Panc1 (cell line): ENCODE data around the gene DDC. TPM values are rescaled to one million over a fixed set of nuclear protein-coding genes. Genes with fewer than 3 reads are reported as not detected.

ENCODE experiments used
- ATAC-seq: fragments of 200-7000 bp; cut with Tn5 transposase; 2 replicates; pipeline ENCODE4 v1.9.1; 2020; ENCODE audit warnings: mild to moderate bottlenecking, moderate library complexity
- BruUV-seq: library from RNA; stranded (reverse); fragments of 400-500 nt; replicated peaks from 2 replicates; lab custom pipeline; 2021; lab: Mats Ljungman, UMichigan
- CTCF ChIA-PET: fragments of 300-600 bp; sonication (Branson Sonifier 250); formaldehyde crosslinking; loops from one replicate; lab custom pipeline; 2022; ENCODE audit warnings: antibody characterized with exemption; lab: Charles Lee
- POLR2A ChIA-PET: fragments of 300-600 bp; sonication (Branson Sonifier 250); formaldehyde crosslinking; loops from one replicate; lab custom pipeline; 2022; ENCODE audit warnings: antibody characterized with exemption; lab: Charles Lee
- DNase-seq: peaks from one replicate; pipeline ENCODE4 v3.0.0-alpha.2; 2010; ENCODE audit warnings: low read depth, low spot score
- H3K27ac ChIP-seq: 2 replicates; pipeline ENCODE4 v1.5.1; 2011; ENCODE audit warnings: mild to moderate bottlenecking, low read length, inconsistent platforms
- H3K27me3 ChIP-seq: fragments of 200-500 bp; sonication (Bioruptor generic); 2 replicates; pipeline ENCODE4 v1.6.0; 2014; ENCODE audit warnings: low read length, inconsistent platforms; ENCODE audit not compliant: control insufficient read depth, insufficient read depth
- H3K36me3 ChIP-seq: fragments of 200-500 bp; sonication (Bioruptor generic); 2 replicates; pipeline ENCODE4 v1.5.1; 2014; ENCODE audit warnings: inconsistent platforms, mild to moderate bottlenecking, low read length, moderate library complexity; ENCODE audit not compliant: control insufficient read depth, insufficient read depth
- H3K4me1 ChIP-seq: 2 replicates; pipeline ENCODE4 v1.5.1; 2011; ENCODE audit warnings: inconsistent platforms, mild to moderate bottlenecking, low read length, moderate library complexity; ENCODE audit not compliant: control insufficient read depth, insufficient read depth
- H3K4me3 ChIP-seq, 2 experiments: 2 replicates each; pipeline ENCODE4 v1.5.1; 2011 to 2012; ENCODE audit warnings: low read depth in 2 of 2, low read length in 2 of 2, mild to moderate bottlenecking in 2 of 2, inconsistent platforms in 1 of 2, moderate library complexity in 1 of 2
- H3K9me3 ChIP-seq: fragments of 200-500 bp; sonication (Bioruptor generic); 2 replicates; pipeline ENCODE4 v1.5.1; 2014; ENCODE audit warnings: low read depth, mild to moderate bottlenecking, inconsistent platforms, low read length, moderate library complexity; ENCODE audit not compliant: control insufficient read depth, insufficient read depth
- CTCF ChIP-seq: fragments of 450-650 bp; IDR thresholded peaks from 2 replicates; pipeline ENCODE4 v1.5.1; 2017; ENCODE audit warnings: mild to moderate bottlenecking
- POLR2AphosphoS5 ChIP-seq: IDR thresholded peaks from 2 replicates; pipeline ENCODE4 v1.6.1; 2012; ENCODE audit warnings: mild to moderate bottlenecking, low read depth, low read length, moderate library complexity
- REST ChIP-seq, 2 experiments: IDR thresholded peaks; 2 replicates each; pipeline ENCODE4 v1.6.1; 2011 to 2012; ENCODE audit warnings: low read depth in 2 of 2, control low read depth in 1 of 2, low read length in 1 of 2, mild to moderate bottlenecking in 1 of 2, moderate library complexity in 1 of 2; ENCODE audit not compliant: insufficient read depth in 1 of 2
- SIN3A ChIP-seq: IDR thresholded peaks from 2 replicates; pipeline ENCODE4 v1.6.1; 2012; ENCODE audit warnings: low read depth, mild to moderate bottlenecking, low read length, moderate library complexity, borderline replicate concordance; ENCODE audit not compliant: insufficient read depth
- TCF7L2 ChIP-seq: IDR thresholded peaks from 2 replicates; pipeline ENCODE4 v1.6.1; 2011; ENCODE audit warnings: mild to moderate bottlenecking, low read depth, low read length, inconsistent platforms
- in situ Hi-C: cut with HindIII; loops from 2 replicates; pipeline ENCODE4 v1.10.0; 2016; ENCODE audit warnings: low sequenced_read_pairs, low pct_unique_long_range_greater_than_20kb
- intact Hi-C: fragments of 100-400 bp; cut with micrococcal nuclease; formaldehyde crosslinking; loops from one replicate; pipeline ENCODE4 v1.10.0; 2022; ENCODE audit not compliant: unreplicated experiment
- total RNA-seq: library from RNA; stranded (reverse); gene quantifications from one replicate; pipeline ENCODE4 v1.2.1, GENCODE V29; 2021; ENCODE audit not compliant: unreplicated experiment

Gene DDC
- total RNA-seq, 1 experiment from 2014 or later = not detected

- no peak overlapping the region for H3K27ac ChIP-seq
- H3K4me3 ChIP-seq = no peak overlapping the region
- DNase-seq (no peak), ATAC-seq (no peak)
- H3K36me3 ChIP-seq = no peaks in the 10 kb centered on the region
- intact Hi-C loops (no loop called here), in situ Hi-C loops (no loop called here)
- no TSS peak for BruUV-seq
- TF ChIP-seq CTCF = no peak
- TF ChIP-seq SIN3A = no peak
- TF ChIP-seq REST (IDR thresholded peaks at IDR 0.05; ENCODE audit: insufficient read depth in 1 of 2, low read depth in 2 of 2, low read length in 1 of 2) = no peak
- TF ChIP-seq POLR2AphosphoS5 = no peak
- no peak for TF ChIP-seq TCF7L2
- H3K9me3 ChIP-seq = no peaks in the 10 kb centered on the region
- H3K4me1 ChIP-seq = no peaks in the 10 kb centered on the region
- ChIA-PET POLR2A (no interaction called here), CTCF (no interaction called here)
- H3K27me3 ChIP-seq = no peaks in the 10 kb centered on the region
Measured at GRCh38 chr7:50476953-50477625, 88.1 kb downstream of the DDC start.

GRCh38 chr7:50475340-50475739, 89.9 kb downstream of the DDC start:
- intact Hi-C loops (no loop called here), in situ Hi-C loops (no loop called here)
- POLR2A ChIA-PET = no interaction called here
- H3K9me3 ChIP-seq = no peaks in the 10 kb centered on the region
- ATAC-seq (no peak), DNase-seq (no peak)
- no peak for TF ChIP-seq TCF7L2
- no peak for TF ChIP-seq REST (IDR thresholded peaks at IDR 0.05; ENCODE audit: insufficient read depth in 1 of 2, low read depth in 2 of 2, low read length in 1 of 2)
- no peak for TF ChIP-seq SIN3A
- no peak for TF ChIP-seq POLR2AphosphoS5
- no peak for TF ChIP-seq CTCF
- H3K27ac ChIP-seq = no peak overlapping the region
- no peak overlapping the region for H3K4me3 ChIP-seq
- CTCF ChIA-PET = no interaction called here
- BruUV-seq = no TSS peak
- no peaks in the 10 kb centered on the region for H3K36me3 ChIP-seq
- no peaks in the 10 kb centered on the region for H3K27me3 ChIP-seq
- H3K4me1 ChIP-seq = no peaks in the 10 kb centered on the region
